HepG2 (cell line): Measurements from ENCODE around the gene RPL18. TPM values are rescaled to one million over a fixed set of nuclear protein-coding genes. Genes with fewer than 3 reads are reported as not detected.

Source experiments
- ATRX ChIP-seq: sonication (generic); formaldehyde crosslinking; IDR thresholded peaks from 2 replicates; pipeline ENCODE4 v1.4.0; 2020; ENCODE audit warnings: missing genetic modification reagents, borderline replicate concordance
- FOXP1 ChIP-seq, 2 experiments: fragments of 450-650 bp in 1 of 2; IDR thresholded peaks; 2 replicates each; pipeline ENCODE4 v1.6.1; 2017 to 2018; ENCODE audit warnings: antibody characterized with exemption in 1 of 2
- HOMEZ ChIP-seq: IDR thresholded peaks from 2 replicates; pipeline ENCODE4 v1.6.1; 2016; ENCODE audit warnings: low read depth
- JUN ChIP-seq: sonication (generic); formaldehyde crosslinking; IDR thresholded peaks from 2 replicates; pipeline ENCODE4 v1.4.0; 2020; ENCODE audit warnings: mild to moderate bottlenecking, missing genetic modification reagents
- KDM4B ChIP-seq: sonication (generic); formaldehyde crosslinking; IDR thresholded peaks from 2 replicates; pipeline ENCODE4 v1.4.0; 2020; ENCODE audit warnings: missing genetic modification reagents
- LCORL ChIP-seq, 2 experiments: fragments of 450-650 bp in 1 of 2; sonication (generic) in 1 of 2; formaldehyde crosslinking in 1 of 2; IDR thresholded peaks; 2 replicates each; pipeline versions ENCODE4 v1.5.0 to v1.6.1; 2017 to 2020; ENCODE audit warnings: antibody characterized with exemption in 1 of 2, missing genetic modification reagents in 1 of 2
- MED1 ChIP-seq: sonication (generic); formaldehyde crosslinking; IDR thresholded peaks from 2 replicates; pipeline ENCODE4 v1.4.0; 2020; ENCODE audit warnings: missing genetic modification reagents
- PHF5A ChIP-seq: IDR thresholded peaks from one replicate; pipeline ENCODE4 v1.6.1; 2018; ENCODE audit warnings: low read depth, missing genetic modification reagents; ENCODE audit not compliant: unreplicated experiment
- RBM39 ChIP-seq: fragments of 200-400 bp; formaldehyde crosslinking; IDR thresholded peaks from one replicate; pipeline ENCODE4 v1.6.1; 2018; ENCODE audit warnings: antibody characterized with exemption, mild to moderate bottlenecking, low read depth, low read length; ENCODE audit not compliant: poor library complexity, severe bottlenecking
- SP1 ChIP-seq, 2 experiments: fragments of 450-650 bp in 1 of 2; sonication (generic) in 1 of 2; formaldehyde crosslinking in 1 of 2; IDR thresholded peaks; 2 replicates each; pipeline versions ENCODE4 v1.4.0 to v1.6.1; 2016 to 2020; ENCODE audit warnings: missing genetic modification reagents in 1 of 2
- TEAD3 ChIP-seq: optimal IDR thresholded peaks from 2 replicates; pipeline ENCODE3; 2016; ENCODE audit warnings: borderline replicate concordance
- TGIF2 ChIP-seq: IDR thresholded peaks from 2 replicates; pipeline ENCODE4 v1.6.1; 2016; ENCODE audit warnings: control low read depth, missing compliant biosample characterization
- THAP9 ChIP-seq: sonication (generic); formaldehyde crosslinking; IDR thresholded peaks from 2 replicates; pipeline ENCODE4; 2020; ENCODE audit warnings: missing genetic modification reagents, mild to moderate bottlenecking, borderline replicate concordance
- ZFP62 ChIP-seq: sonication (generic); formaldehyde crosslinking; IDR thresholded peaks from 2 replicates; pipeline ENCODE4 v1.4.0; 2020; ENCODE audit warnings: missing genetic modification reagents
- ZFP90 ChIP-seq: sonication (generic); formaldehyde crosslinking; IDR thresholded peaks from 2 replicates; pipeline ENCODE4 v1.8.0; 2022; ENCODE audit warnings: missing genetic modification reagents, mild to moderate bottlenecking, inconsistent platforms, borderline replicate concordance
- ZFYVE20 ChIP-seq: sonication (generic); formaldehyde crosslinking; IDR thresholded peaks from 2 replicates; pipeline ENCODE4 v1.8.0; 2023; ENCODE audit warnings: low read depth, mild to moderate bottlenecking, moderate library complexity, missing genetic modification reagents, borderline replicate concordance
- polyA plus RNA-seq, 8 experiments: library from polyadenylated mRNA; depleted of rRNA in 3 of 8; stranded (reverse) in 7 of 8; unstranded in 1 of 8; fragments of >200 nt; fragmentation: Illumina TruSeq in 4 of 8; extraction: Trizol in 4 of 8; gene quantifications; 2 replicates each; pipeline versions ENCODE4 v1.2.1 to v1.2.3, GENCODE V29; 2011 to 2016; ENCODE audit warnings: low read depth in 4 of 8, missing spikeins in 1 of 8, mixed read lengths in 1 of 8; ENCODE audit not compliant: insufficient read depth in 1 of 8
- total RNA-seq, 5 experiments: library from RNA; depleted of rRNA; stranded (reverse); fragments of >200 nt; fragmentation: Illumina TruSeq; extraction: Trizol; gene quantifications; 2 replicates each; pipeline ENCODE4 v1.2.3, GENCODE V29; 2016; ENCODE audit warnings: low read depth in 1 of 5
- TF ChIP-seq, protein P1 (sequence below): sonication (generic); formaldehyde crosslinking; IDR thresholded peaks from 2 replicates; pipeline ENCODE4 v1.4.0; 2020; ENCODE audit warnings: missing genetic modification reagents
- TF ChIP-seq, protein P2 (sequence below): sonication (generic); formaldehyde crosslinking; IDR thresholded peaks from 2 replicates; pipeline ENCODE4 v1.8.0; 2022; ENCODE audit warnings: mild to moderate bottlenecking, missing genetic modification reagents

RPL18 gene
- total and polyA plus RNA-seq, 2 of the 13 experiments (the other 11 are each of a cell fraction or from before 2014, with no cell fraction given), result 1,485 to 1,639 TPM

GRCh38 chr19:48634424-48635262, 15.7 kb upstream of the RPL18 start (continued):
- TF ChIP-seq ZFP62 (no peak), TGIF2 (no peak), PHF5A (CRISPR knock-in tag) (no peak), MED1 (CRISPR knock-in tag) (peak; percentile 87), JUN (CRISPR knock-in tag) (0 out of 2 replicates have a peak, but pooled peaks have one; percentile 46), KDM4B (CRISPR knock-in tag) (0 out of 2 replicates have a peak, but pooled peaks have one; percentile 34), HOMEZ (CRISPR knock-in tag) (0 out of 2 replicates have a peak, but pooled peaks have one; percentile 32), ZFYVE20 (no peak), TEAD3 (CRISPR knock-in tag) (peak; percentile 98), ATRX (no peak), THAP9 (CRISPR knock-in tag) (peak; percentile 30; the same call in 1 of the 2 replicates), FOXP1 (IDR thresholded peaks at IDR 0.05) (no peak), FOXP1 (CRISPR knock-in tag; IDR thresholded peaks at IDR 0.05) (no peak), LCORL (IDR thresholded peaks at IDR 0.05) (no peak), LCORL (CRISPR knock-in tag; IDR thresholded peaks at IDR 0.05) (peak; percentile 72), SP1 (IDR thresholded peaks at IDR 0.05) (no peak), SP1 (CRISPR knock-in tag; IDR thresholded peaks at IDR 0.05) (peak; percentile 49), ZFP90 (CRISPR knock-in tag) (0 out of 2 replicates have a peak, but pooled peaks have one; percentile 25), RBM39 (no peak)
- TF ChIP-seq, protein P1, sequence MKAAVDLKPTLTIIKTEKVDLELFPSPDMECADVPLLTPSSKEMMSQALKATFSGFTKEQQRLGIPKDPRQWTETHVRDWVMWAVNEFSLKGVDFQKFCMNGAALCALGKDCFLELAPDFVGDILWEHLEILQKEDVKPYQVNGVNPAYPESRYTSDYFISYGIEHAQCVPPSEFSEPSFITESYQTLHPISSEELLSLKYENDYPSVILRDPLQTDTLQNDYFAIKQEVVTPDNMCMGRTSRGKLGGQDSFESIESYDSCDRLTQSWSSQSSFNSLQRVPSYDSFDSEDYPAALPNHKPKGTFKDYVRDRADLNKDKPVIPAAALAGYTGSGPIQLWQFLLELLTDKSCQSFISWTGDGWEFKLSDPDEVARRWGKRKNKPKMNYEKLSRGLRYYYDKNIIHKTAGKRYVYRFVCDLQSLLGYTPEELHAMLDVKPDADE (CRISPR knock-in tag), result no peak; the same call in 1 of the 2 replicates
- TF ChIP-seq, protein P2, sequence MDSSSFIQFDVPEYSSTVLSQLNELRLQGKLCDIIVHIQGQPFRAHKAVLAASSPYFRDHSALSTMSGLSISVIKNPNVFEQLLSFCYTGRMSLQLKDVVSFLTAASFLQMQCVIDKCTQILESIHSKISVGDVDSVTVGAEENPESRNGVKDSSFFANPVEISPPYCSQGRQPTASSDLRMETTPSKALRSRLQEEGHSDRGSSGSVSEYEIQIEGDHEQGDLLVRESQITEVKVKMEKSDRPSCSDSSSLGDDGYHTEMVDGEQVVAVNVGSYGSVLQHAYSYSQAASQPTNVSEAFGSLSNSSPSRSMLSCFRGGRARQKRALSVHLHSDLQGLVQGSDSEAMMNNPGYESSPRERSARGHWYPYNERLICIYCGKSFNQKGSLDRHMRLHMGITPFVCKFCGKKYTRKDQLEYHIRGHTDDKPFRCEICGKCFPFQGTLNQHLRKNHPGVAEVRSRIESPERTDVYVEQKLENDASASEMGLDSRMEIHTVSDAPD, result no peak
